DND-41 (cell line): ENCODE results near the gene CFL1.
A peak's percentile ranks its signal among the peaks of the same experiment; 100 is the strongest.

ENCODE experiments used
- ATAC-seq: fragments of 200-7000 bp; cut with Tn5 transposase; 3 replicates; pipeline ENCODE4 v1.9.1; 2021; ENCODE audit warnings: low read depth; ENCODE audit not compliant: insufficient read depth
- DNase-seq: peaks from one replicate; pipeline ENCODE4 v3.0.0-alpha.2; 2020
- H2AFZ ChIP-seq: 2 replicates; pipeline ENCODE4 v1.6.0; 2012; ENCODE audit warnings: low read depth, low read length
- H3K27ac ChIP-seq: 2 replicates; pipeline ENCODE4 v1.5.1; 2012; ENCODE audit warnings: low read length, inconsistent platforms
- H3K27me3 ChIP-seq: fragments of 200-600 bp; sonication (generic); 2 replicates; pipeline ENCODE4 v1.6.0; 2012; ENCODE audit warnings: low read length, mild to moderate bottlenecking, inconsistent platforms; ENCODE audit not compliant: insufficient read depth, poor library complexity
- H3K36me3 ChIP-seq: 2 replicates; pipeline ENCODE4 v1.5.1; 2012; ENCODE audit warnings: low read length, inconsistent platforms; ENCODE audit not compliant: insufficient read depth
- H3K4me1 ChIP-seq: 2 replicates; pipeline ENCODE4 v1.5.1; 2012; ENCODE audit warnings: mild to moderate bottlenecking, low read length; ENCODE audit not compliant: insufficient read depth
- H3K4me2 ChIP-seq: 2 replicates; pipeline ENCODE4 v1.6.0; 2012; ENCODE audit warnings: mild to moderate bottlenecking, moderate library complexity, low read length, inconsistent platforms; ENCODE audit not compliant: insufficient read depth
- H3K4me3 ChIP-seq, 2 experiments: fragments of 200-600 bp in 1 of 2; shearing (Covaris generic) in 1 of 2; 2 replicates each; pipeline ENCODE4 v1.5.1; 2012 to 2016; ENCODE audit warnings: inconsistent platforms in 2 of 2, low read length in 2 of 2, mild to moderate bottlenecking in 2 of 2, low read depth in 1 of 2, moderate library complexity in 1 of 2
- H3K79me2 ChIP-seq: 2 replicates; pipeline ENCODE4 v1.6.0; 2012; ENCODE audit warnings: low read length, inconsistent platforms; ENCODE audit not compliant: insufficient read depth
- H3K9ac ChIP-seq: 2 replicates; pipeline ENCODE4 v1.6.0; 2012; ENCODE audit warnings: low read depth, mild to moderate bottlenecking, inconsistent platforms, low read length, moderate library complexity
- H3K9me3 ChIP-seq: 2 replicates; pipeline ENCODE4 v1.5.1; 2012; ENCODE audit warnings: low read length, moderate library complexity, mild to moderate bottlenecking, inconsistent platforms; ENCODE audit not compliant: insufficient read depth, severe bottlenecking
- H4K20me1 ChIP-seq: 2 replicates; pipeline ENCODE4 v1.6.0; 2012; ENCODE audit warnings: low read length; ENCODE audit not compliant: insufficient read depth
- CTCF ChIP-seq: IDR thresholded peaks from 2 replicates; pipeline ENCODE4 v1.5.1; 2012; ENCODE audit warnings: borderline replicate concordance, low read length, moderate library complexity, mild to moderate bottlenecking; ENCODE audit not compliant: poor library complexity, severe bottlenecking; ENCODE audit errors: extremely low read depth
- EZH2 ChIP-seq: IDR thresholded peaks from 3 replicates; pipeline ENCODE4 v1.6.1; 2012; ENCODE audit warnings: borderline replicate concordance, low read depth, mild to moderate bottlenecking, moderate library complexity, low read length, inconsistent platforms; ENCODE audit not compliant: severe bottlenecking

Gene CFL1

DNA sequence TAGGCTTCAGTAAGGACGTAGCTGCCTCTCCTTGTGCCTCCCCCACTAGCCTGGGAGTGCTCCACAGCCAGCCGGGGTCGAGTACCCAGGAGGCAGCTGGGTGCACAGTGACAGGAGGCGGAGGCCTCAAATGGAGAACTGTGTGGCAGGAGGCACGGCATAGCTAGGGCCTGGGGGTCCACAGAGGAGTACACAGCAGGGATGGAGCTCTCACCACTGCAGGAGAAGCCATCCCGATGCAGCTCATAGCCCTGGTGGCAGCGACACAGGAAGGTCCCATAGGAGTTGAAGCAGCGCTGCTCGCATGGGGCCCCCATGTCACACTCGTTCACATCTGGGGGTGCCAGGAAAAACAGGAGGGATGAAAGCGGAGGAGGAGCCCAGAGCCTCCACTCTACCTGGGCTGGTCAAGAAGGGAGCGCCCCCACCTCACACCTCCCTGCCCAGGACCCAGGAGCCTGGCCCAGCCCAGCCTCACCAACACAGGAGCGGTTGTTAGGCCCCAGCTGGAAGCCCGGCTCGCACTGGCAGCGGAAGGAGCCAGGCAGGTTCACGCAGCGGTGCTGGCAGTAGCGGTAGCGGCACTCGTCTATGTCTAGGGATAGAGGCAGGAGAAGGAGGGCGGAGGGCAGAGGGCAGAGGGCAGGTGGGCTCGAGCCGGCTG, 11.8 kb upstream of the CFL1 start:
- Histone ChIP-seq H3K4me2 (no peak overlapping the region), H3K9me3 (no peaks in the 10 kb centered on the region), H3K36me3 (peaks cover 27% of the 10 kb centered on the region), H3K27me3 (no peaks in the 10 kb centered on the region), H3K4me1 (peaks cover 19% of the 10 kb centered on the region), H2AFZ (no peak overlapping the region), H3K79me2 (no peaks in the 10 kb centered on the region), H3K27ac (no peak overlapping the region), H4K20me1 (peaks cover 15% of the 10 kb centered on the region), H3K9ac (no peak overlapping the region), H3K4me3 (no peak overlapping the region)
- DNase-seq: no peak
- TF ChIP-seq EZH2: no peak
- TF ChIP-seq CTCF: no peak
- 0 out of 3 replicates have a peak, but pooled peaks have one; percentile 2 for ATAC-seq

DNA sequence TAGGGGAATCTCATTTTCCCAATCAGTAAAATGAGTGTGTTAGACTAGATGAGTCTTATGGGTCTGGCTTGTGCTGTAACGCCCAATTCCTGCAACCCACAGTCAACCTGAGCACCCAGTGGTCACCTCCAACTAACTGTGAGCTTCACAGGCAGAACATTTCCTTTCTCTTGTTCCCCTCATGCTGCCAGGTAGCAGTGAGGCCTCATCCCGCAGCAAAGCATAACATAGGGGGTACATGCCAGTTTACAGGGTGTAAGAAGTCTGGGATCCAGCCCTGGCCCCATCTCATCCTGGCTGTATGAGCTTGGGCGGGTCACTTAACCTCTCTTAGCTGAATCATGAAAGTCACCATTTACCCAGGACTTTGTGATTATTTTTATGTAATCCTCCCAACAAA, 10.9 kb upstream of the CFL1 start:
- Histone ChIP-seq H3K9me3 (no peaks in the 10 kb centered on the region), H3K9ac (no peak overlapping the region), H3K4me2 (no peak overlapping the region), H3K27me3 (no peaks in the 10 kb centered on the region), H3K4me1 (peaks cover 19% of the 10 kb centered on the region), H3K27ac (no peak overlapping the region), H2AFZ (no peak overlapping the region), H3K4me3 (no peak overlapping the region), H3K36me3 (peaks cover 35% of the 10 kb centered on the region), H3K79me2 (no peaks in the 10 kb centered on the region), H4K20me1 (peaks cover 24% of the 10 kb centered on the region)
- TF ChIP-seq EZH2 (no peak), CTCF (no peak)
- DNase-seq (no peak), ATAC-seq (no peak)

- peaks cover 31% of the 10 kb centered on the region for H4K20me1 ChIP-seq
- peak; percentile 52 for DNase-seq
- H3K4me3 ChIP-seq: no peak overlapping the region
Measured at GRCh38 chr11:65868076-65868667, 10.2 kb upstream of the CFL1 start.

More at GRCh38 chr11:65868076-65868667, 10.2 kb upstream of the CFL1 start:
- Histone ChIP-seq H3K27ac (no peak overlapping the region), H3K9ac (no peak overlapping the region), H3K27me3 (no peaks in the 10 kb centered on the region), H3K4me2 (no peak overlapping the region), H3K4me1 (peaks cover 19% of the 10 kb centered on the region), H3K36me3 (peaks cover 43% of the 10 kb centered on the region), H3K79me2 (0 out of 2 replicates have a peak, but pooled peaks cover 3% of the 10 kb centered on the region), H2AFZ (no peak overlapping the region), H3K9me3 (no peaks in the 10 kb centered on the region)
- TF ChIP-seq EZH2: no peak
- no peak for TF ChIP-seq CTCF
- peak; percentile 63 for ATAC-seq
